ENCODE data around the gene TRIP12.

DNA sequence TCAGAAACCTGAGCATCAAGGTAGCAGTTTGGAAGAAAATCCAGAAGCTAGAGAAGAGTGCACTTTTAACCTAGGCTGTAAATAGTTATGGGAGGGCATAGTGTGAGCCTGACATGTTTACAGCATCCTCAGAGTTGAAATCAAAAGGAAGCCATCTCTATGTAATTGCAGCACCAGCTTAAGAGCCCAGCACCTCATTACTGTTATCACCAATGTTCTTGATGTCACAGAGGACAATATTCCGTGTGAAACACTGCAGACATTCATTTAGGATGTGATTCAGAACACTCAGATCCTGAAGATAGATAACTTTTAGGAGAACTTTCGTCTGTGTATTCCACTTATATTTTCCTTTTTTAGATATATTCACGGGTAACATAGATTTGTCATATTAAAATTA is 48.6 kb upstream of the TRIP12 start:
- TF ChIP-seq, protein P1, sequence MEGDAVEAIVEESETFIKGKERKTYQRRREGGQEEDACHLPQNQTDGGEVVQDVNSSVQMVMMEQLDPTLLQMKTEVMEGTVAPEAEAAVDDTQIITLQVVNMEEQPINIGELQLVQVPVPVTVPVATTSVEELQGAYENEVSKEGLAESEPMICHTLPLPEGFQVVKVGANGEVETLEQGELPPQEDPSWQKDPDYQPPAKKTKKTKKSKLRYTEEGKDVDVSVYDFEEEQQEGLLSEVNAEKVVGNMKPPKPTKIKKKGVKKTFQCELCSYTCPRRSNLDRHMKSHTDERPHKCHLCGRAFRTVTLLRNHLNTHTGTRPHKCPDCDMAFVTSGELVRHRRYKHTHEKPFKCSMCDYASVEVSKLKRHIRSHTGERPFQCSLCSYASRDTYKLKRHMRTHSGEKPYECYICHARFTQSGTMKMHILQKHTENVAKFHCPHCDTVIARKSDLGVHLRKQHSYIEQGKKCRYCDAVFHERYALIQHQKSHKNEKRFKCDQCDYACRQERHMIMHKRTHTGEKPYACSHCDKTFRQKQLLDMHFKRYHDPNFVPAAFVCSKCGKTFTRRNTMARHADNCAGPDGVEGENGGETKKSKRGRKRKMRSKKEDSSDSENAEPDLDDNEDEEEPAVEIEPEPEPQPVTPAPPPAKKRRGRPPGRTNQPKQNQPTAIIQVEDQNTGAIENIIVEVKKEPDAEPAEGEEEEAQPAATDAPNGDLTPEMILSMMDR (conservative IDR thresholded peaks at IDR 0.05; ENCODE audit: low read depth, low read length): no peak
- no peak for TF ChIP-seq MAFK (IDR thresholded peaks at IDR 0.05; ENCODE audit: low read depth, low read length)
- no peak for TF ChIP-seq CEBPB (IDR thresholded peaks at IDR 0.05; ENCODE audit: low read depth, low read length)
- TF ChIP-seq RAD21 (IDR thresholded peaks at IDR 0.05; ENCODE audit: low read length): no peak
